Osteoblast (primary cell): Measurements from ENCODE around the gene TPCN2. TPM values are rescaled to one million over a fixed set of nuclear protein-coding genes. Genes with fewer than 3 reads are reported as not detected.

Experiments
- DNase-seq: peaks from one replicate; pipeline ENCODE4 v3.0.0; 2011; ENCODE audit warnings: low spot score, mixed read lengths; ENCODE audit not compliant: insufficient read length; ENCODE audit errors: missing footprints
- H2AFZ ChIP-seq: 2 replicates; pipeline ENCODE4 v1.6.0; 2011; ENCODE audit warnings: mild to moderate bottlenecking, low read length
- H3K27ac ChIP-seq: 2 replicates; pipeline ENCODE4 v1.5.1; 2011; ENCODE audit warnings: mild to moderate bottlenecking, low read depth, low read length, moderate library complexity
- H3K27me3 ChIP-seq: 2 replicates; pipeline ENCODE4 v1.6.0; 2012; ENCODE audit warnings: mild to moderate bottlenecking, control low read depth, inconsistent platforms, low read length, moderate library complexity; ENCODE audit not compliant: insufficient read depth
- H3K36me3 ChIP-seq: 2 replicates; pipeline ENCODE4 v1.5.1; 2011; ENCODE audit warnings: mild to moderate bottlenecking, low read length, control low read depth, moderate library complexity; ENCODE audit not compliant: insufficient read depth
- H3K4me1 ChIP-seq: 2 replicates; pipeline ENCODE4 v1.5.1; 2011; ENCODE audit warnings: mild to moderate bottlenecking, low read length, control low read depth, moderate library complexity; ENCODE audit not compliant: insufficient read depth
- H3K4me2 ChIP-seq: 2 replicates; pipeline ENCODE4 v1.6.0; 2011; ENCODE audit warnings: mild to moderate bottlenecking, low read length; ENCODE audit not compliant: insufficient read depth
- H3K4me3 ChIP-seq: fragments of 200-600 bp; sonication (generic); 3 replicates; pipeline ENCODE4 v1.5.1; 2012; ENCODE audit warnings: mild to moderate bottlenecking, low read length, inconsistent platforms; ENCODE audit not compliant: insufficient read depth
- H3K79me2 ChIP-seq: 2 replicates; pipeline ENCODE4 v1.6.0; 2012; ENCODE audit warnings: mild to moderate bottlenecking, low read length, control low read depth, inconsistent platforms; ENCODE audit not compliant: insufficient read depth
- H3K9me3 ChIP-seq: 2 replicates; pipeline ENCODE4 v1.5.1; 2011; ENCODE audit warnings: low read depth, low read length, control low read depth
- H4K20me1 ChIP-seq: 2 replicates; pipeline ENCODE4 v1.6.0; 2012; ENCODE audit warnings: mild to moderate bottlenecking, low read length, control low read depth; ENCODE audit not compliant: insufficient read depth
- total RNA-seq: library from RNA; depleted of rRNA; stranded (reverse); fragments of >200 nt; gene quantifications from 2 replicates; pipeline ENCODE4 v1.2.3, GENCODE V29; 2012
- TF ChIP-seq, protein P1 (sequence below): IDR thresholded peaks from 2 replicates; pipeline ENCODE4 v1.5.1; 2011; ENCODE audit warnings: mild to moderate bottlenecking, low read depth, low read length, moderate library complexity; ENCODE audit errors: extremely low read depth

Gene TPCN2
- total RNA-seq, 1 donor, result 14.1 TPM

GRCh38 chr11:69142895-69143294, 94.2 kb downstream of the TPCN2 start:
- Histone ChIP-seq H3K4me2 (no peak overlapping the region), H4K20me1 (no peaks in the 10 kb centered on the region), H2AFZ (no peak overlapping the region), H3K79me2 (no peaks in the 10 kb centered on the region), H3K27me3 (no peaks in the 10 kb centered on the region), H3K9me3 (peaks cover 3% of the 10 kb centered on the region), H3K36me3 (no peaks in the 10 kb centered on the region), H3K4me1 (peaks cover 3% of the 10 kb centered on the region), H3K4me3 (no peak overlapping the region), H3K27ac (no peak overlapping the region)
- TF ChIP-seq, protein P1, sequence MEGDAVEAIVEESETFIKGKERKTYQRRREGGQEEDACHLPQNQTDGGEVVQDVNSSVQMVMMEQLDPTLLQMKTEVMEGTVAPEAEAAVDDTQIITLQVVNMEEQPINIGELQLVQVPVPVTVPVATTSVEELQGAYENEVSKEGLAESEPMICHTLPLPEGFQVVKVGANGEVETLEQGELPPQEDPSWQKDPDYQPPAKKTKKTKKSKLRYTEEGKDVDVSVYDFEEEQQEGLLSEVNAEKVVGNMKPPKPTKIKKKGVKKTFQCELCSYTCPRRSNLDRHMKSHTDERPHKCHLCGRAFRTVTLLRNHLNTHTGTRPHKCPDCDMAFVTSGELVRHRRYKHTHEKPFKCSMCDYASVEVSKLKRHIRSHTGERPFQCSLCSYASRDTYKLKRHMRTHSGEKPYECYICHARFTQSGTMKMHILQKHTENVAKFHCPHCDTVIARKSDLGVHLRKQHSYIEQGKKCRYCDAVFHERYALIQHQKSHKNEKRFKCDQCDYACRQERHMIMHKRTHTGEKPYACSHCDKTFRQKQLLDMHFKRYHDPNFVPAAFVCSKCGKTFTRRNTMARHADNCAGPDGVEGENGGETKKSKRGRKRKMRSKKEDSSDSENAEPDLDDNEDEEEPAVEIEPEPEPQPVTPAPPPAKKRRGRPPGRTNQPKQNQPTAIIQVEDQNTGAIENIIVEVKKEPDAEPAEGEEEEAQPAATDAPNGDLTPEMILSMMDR, result no peak
- DNase-seq, result no peak

DNA sequence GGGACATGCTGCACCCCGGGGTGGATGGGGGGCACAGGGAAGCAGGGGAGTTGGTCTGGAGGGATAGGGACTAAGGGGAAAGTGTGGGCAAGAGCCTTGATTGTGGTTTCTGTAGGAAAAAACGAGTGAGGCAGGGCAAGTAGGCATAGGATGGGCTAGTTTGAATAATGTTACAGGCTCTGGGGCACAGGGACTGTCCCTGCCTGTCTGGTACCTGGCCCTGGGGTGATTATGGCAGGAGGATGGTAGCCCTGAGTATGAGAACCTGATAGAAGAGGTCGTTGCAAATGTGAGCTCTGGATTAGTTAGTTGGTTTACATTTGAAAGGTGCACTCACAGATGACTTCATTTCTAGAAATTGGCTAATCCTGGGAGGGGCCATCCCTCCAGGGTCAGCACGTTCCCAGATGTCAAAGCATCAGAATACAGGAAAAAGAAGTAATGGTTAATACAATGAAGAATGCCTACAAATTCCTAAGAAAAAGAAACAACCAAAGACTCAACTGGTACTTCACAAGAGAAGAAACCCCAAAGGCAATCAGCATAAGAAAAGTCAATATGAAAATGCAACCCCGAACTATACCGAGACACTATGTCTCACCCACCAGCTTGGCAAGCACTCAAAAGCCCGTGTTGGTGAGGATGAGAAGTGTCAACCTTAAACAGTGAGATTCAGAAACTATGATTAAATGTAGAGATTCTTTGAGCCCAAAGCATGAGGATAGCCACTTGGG, 95.8 kb downstream of the TPCN2 start:
- Histone ChIP-seq H3K27me3 (no peaks in the 10 kb centered on the region), H4K20me1 (no peaks in the 10 kb centered on the region), H3K27ac (no peak overlapping the region), H3K9me3 (peaks cover 3% of the 10 kb centered on the region), H3K79me2 (no peaks in the 10 kb centered on the region), H3K4me1 (no peaks in the 10 kb centered on the region), H3K36me3 (no peaks in the 10 kb centered on the region), H2AFZ (no peak overlapping the region), H3K4me3 (no peak overlapping the region), H3K4me2 (no peak overlapping the region)
- no peak for DNase-seq
- TF ChIP-seq, protein P1, result no peak

DNA sequence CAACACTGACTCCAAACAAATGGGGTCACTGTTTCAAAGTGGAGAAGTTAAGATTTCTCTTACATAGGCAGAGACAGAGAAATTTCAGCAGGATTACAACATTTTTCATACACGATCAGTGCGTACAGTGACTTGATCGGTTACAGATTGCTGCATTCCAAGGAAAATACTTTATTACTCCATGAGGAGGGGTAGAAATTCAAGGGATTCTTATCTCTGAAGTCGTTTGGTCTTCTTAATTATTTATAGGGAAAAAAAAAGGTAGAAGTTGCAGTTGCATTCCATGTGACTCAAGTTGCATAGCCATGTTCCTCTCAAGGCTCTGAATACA, 96.3 kb downstream of the TPCN2 start:
- Histone ChIP-seq H3K4me2 (no peak overlapping the region), H2AFZ (no peak overlapping the region), H3K9me3 (peaks cover 3% of the 10 kb centered on the region), H4K20me1 (no peaks in the 10 kb centered on the region), H3K4me1 (no peaks in the 10 kb centered on the region), H3K79me2 (no peaks in the 10 kb centered on the region), H3K27me3 (no peaks in the 10 kb centered on the region), H3K36me3 (no peaks in the 10 kb centered on the region), H3K4me3 (no peak overlapping the region), H3K27ac (no peak overlapping the region)
- TF ChIP-seq, protein P1, result no peak
- DNase-seq, result no peak

DNA sequence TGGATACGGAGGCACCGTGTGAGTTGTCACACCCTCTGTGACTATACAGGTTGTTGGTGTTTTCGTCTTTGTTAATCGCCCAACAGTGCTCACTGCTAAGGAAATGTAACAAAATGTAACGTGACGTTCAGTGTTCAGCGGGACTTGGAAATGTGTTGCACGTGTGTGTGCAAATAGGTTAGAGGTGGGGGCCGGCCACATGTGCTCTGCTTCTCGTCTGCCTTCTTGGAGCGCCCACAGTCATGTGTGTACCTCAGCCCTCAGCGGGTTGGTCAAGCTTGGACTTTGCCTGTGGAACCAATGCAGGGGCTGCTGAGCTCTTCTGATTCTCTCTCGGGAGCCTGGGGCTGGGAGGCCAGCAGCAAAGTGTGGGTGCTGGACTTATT, 99.6 kb downstream of the TPCN2 start:
- no peaks in the 10 kb centered on the region for H3K79me2 ChIP-seq
- DNase-seq, result no peak
- no peak overlapping the region for H2AFZ ChIP-seq
- peaks cover 3% of the 10 kb centered on the region for H3K9me3 ChIP-seq
- no peaks in the 10 kb centered on the region for H3K27me3 ChIP-seq
- no peak overlapping the region for H3K4me3 ChIP-seq
- no peak overlapping the region for H3K4me2 ChIP-seq
- H3K27ac ChIP-seq, result no peak overlapping the region
- TF ChIP-seq, protein P1, result no peak
- no peaks in the 10 kb centered on the region for H3K36me3 ChIP-seq
- no peaks in the 10 kb centered on the region for H4K20me1 ChIP-seq
- H3K4me1 ChIP-seq, result peaks cover 4% of the 10 kb centered on the region
